NT2/D1 (cell line): ENCODE data around the gene RNF126.

Experiments
- DNase-seq: peaks from one replicate; pipeline ENCODE4 v3.0.0-alpha.2; 2011; ENCODE audit warnings: low read depth, low spot score
- H3K27me3 ChIP-seq: 2 replicates; pipeline ENCODE4 v1.6.0; 2011; ENCODE audit warnings: mild to moderate bottlenecking; ENCODE audit not compliant: insufficient read length, insufficient read depth
- H3K36me3 ChIP-seq: 2 replicates; pipeline ENCODE4 v1.6.1; 2011; ENCODE audit warnings: mild to moderate bottlenecking, low read length, mixed read lengths; ENCODE audit not compliant: insufficient read depth, insufficient read length
- H3K4me1 ChIP-seq: 2 replicates; pipeline ENCODE4 v1.5.1; 2011; ENCODE audit not compliant: insufficient read depth, insufficient read length
- H3K4me3 ChIP-seq: 2 replicates; pipeline ENCODE4 v1.5.1; 2011; ENCODE audit warnings: low read depth; ENCODE audit not compliant: insufficient read length
- H3K9ac ChIP-seq: 2 replicates; pipeline ENCODE4 v1.6.0; 2011; ENCODE audit warnings: low read depth; ENCODE audit not compliant: insufficient read length
- H3K9me3 ChIP-seq: 2 replicates; pipeline ENCODE4 v1.5.1; 2011; ENCODE audit warnings: mild to moderate bottlenecking, low read length; ENCODE audit not compliant: insufficient read depth
- SUZ12 ChIP-seq: IDR thresholded peaks from 2 replicates; pipeline ENCODE4 v1.6.1; 2011; ENCODE audit not compliant: insufficient read length, insufficient read depth; ENCODE audit errors: extremely low read depth
- YY1 ChIP-seq: IDR thresholded peaks from 2 replicates; pipeline ENCODE4 v1.6.1; 2011; ENCODE audit not compliant: insufficient read length, insufficient read depth
- ZNF274 ChIP-seq: IDR thresholded peaks from 2 replicates; pipeline ENCODE4 v1.6.1; 2011; ENCODE audit warnings: mild to moderate bottlenecking, low read depth, low read length

The RNF126 gene

GRCh38 chr19:640161-640558, 22.9 kb downstream of the RNF126 start:
- no peak overlapping the region for H3K9ac ChIP-seq
- H3K27me3 ChIP-seq = peaks cover 12% of the 10 kb centered on the region
- H3K36me3 ChIP-seq = peaks cover 33% of the 10 kb centered on the region
- H3K4me1 ChIP-seq = peaks cover 11% of the 10 kb centered on the region
- no peaks in the 10 kb centered on the region for H3K9me3 ChIP-seq
- no peak for DNase-seq
- peak overlapping the region; percentile 28 for H3K4me3 ChIP-seq
- TF ChIP-seq ZNF274 (no peak), YY1 (no peak), SUZ12 (no peak)

- Histone ChIP-seq H3K4me1 (peaks cover 11% of the 10 kb centered on the region), H3K36me3 (peaks cover 27% of the 10 kb centered on the region), H3K9me3 (no peaks in the 10 kb centered on the region), H3K27me3 (peaks cover 12% of the 10 kb centered on the region), H3K9ac (peak within 1 kb of the TSS; percentile 61), H3K4me3 (peak within 1 kb of the TSS; percentile 47)
- TF ChIP-seq YY1 = no peak
- no peak for TF ChIP-seq SUZ12
- TF ChIP-seq ZNF274 = no peak
- peak; percentile 74 for DNase-seq
These were observed 23.5 kb downstream of the RNF126 start, which contains the start of gene FGF22 for GRCh38 chr19:639253-640160. FGF22 (plus strand) TSS chr19:639879; CDS start chr19:639926, 47 bp downstream.

GRCh38 chr19:638906-639252, 24.1 kb downstream of the RNF126 start:
- no peaks in the 10 kb centered on the region for H3K9me3 ChIP-seq
- H3K27me3 ChIP-seq = peaks cover 12% of the 10 kb centered on the region
- H3K4me3 ChIP-seq = peak overlapping the region; percentile 47
- peaks cover 11% of the 10 kb centered on the region for H3K4me1 ChIP-seq
- TF ChIP-seq SUZ12 (no peak), YY1 (no peak), ZNF274 (no peak)
- H3K36me3 ChIP-seq = peaks cover 20% of the 10 kb centered on the region
- DNase-seq = no peak
- H3K9ac ChIP-seq = peak overlapping the region; percentile 56

- H3K27me3 ChIP-seq = peaks cover 12% of the 10 kb centered on the region
- H3K4me3 ChIP-seq = no peak overlapping the region
- no peaks in the 10 kb centered on the region for H3K9me3 ChIP-seq
- peak overlapping the region; percentile 26 for H3K9ac ChIP-seq
- no peak for DNase-seq
- H3K4me1 ChIP-seq = peaks cover 14% of the 10 kb centered on the region
- H3K36me3 ChIP-seq = peaks cover 11% of the 10 kb centered on the region
- no peak for TF ChIP-seq SUZ12
- no peak for TF ChIP-seq ZNF274
- TF ChIP-seq YY1 = no peak
These were observed 27.9 kb downstream of the RNF126 start for GRCh38 chr19:634975-635652.

- H3K4me1 ChIP-seq = peaks cover 11% of the 10 kb centered on the region
- peak overlapping the region; percentile 88 for H3K9ac ChIP-seq
- H3K4me3 ChIP-seq = peak overlapping the region; percentile 98
- no peak for DNase-seq
- peaks cover 8% of the 10 kb centered on the region for H3K27me3 ChIP-seq
- H3K9me3 ChIP-seq = no peaks in the 10 kb centered on the region
- peaks cover 21% of the 10 kb centered on the region for H3K36me3 ChIP-seq
- no peak for TF ChIP-seq YY1
- no peak for TF ChIP-seq SUZ12
- TF ChIP-seq ZNF274 = no peak
These were observed 29.0 kb downstream of the RNF126 start for GRCh38 chr19:633786-634639.

GRCh38 chr19:633068-633785, 29.8 kb downstream of the RNF126 start, which contains the start of gene POLRMT:
POLRMT (minus strand) TSS chr19:633537; CDS start chr19:633512, 25 bp downstream.
- TF ChIP-seq YY1 (peak; percentile 47), ZNF274 (no peak), SUZ12 (no peak)
- H3K9me3 ChIP-seq = no peaks in the 10 kb centered on the region
- H3K9ac ChIP-seq = peak within 1 kb of the TSS; percentile 100
- H3K4me1 ChIP-seq = peaks cover 8% of the 10 kb centered on the region
- peaks cover 29% of the 10 kb centered on the region for H3K36me3 ChIP-seq
- peak within 1 kb of the TSS; percentile 98 for H3K4me3 ChIP-seq
- peaks cover under 1% of the 10 kb centered on the region for H3K27me3 ChIP-seq
- peak; percentile 97 for DNase-seq
